HepG2 (cell line): Measurements from ENCODE around the gene P2RY6. TPM values are rescaled to one million over a fixed set of nuclear protein-coding genes. Genes with fewer than 3 reads are reported as not detected.

Source experiments
- FLYWCH1 ChIP-seq: sonication (generic); formaldehyde crosslinking; IDR thresholded peaks from 2 replicates; pipeline ENCODE4 v1.8.1; 2023; ENCODE audit warnings: mild to moderate bottlenecking, missing genetic modification reagents
- HDAC1 ChIP-seq: sonication (generic); formaldehyde crosslinking; IDR thresholded peaks from 2 replicates; pipeline ENCODE4 v1.5.1; 2020; ENCODE audit warnings: mild to moderate bottlenecking, missing genetic modification reagents
- HDAC6 ChIP-seq: fragments of 200-600 bp; sonication (generic); IDR thresholded peaks from 2 replicates; pipeline ENCODE4 v1.7.0; 2017; ENCODE audit warnings: mild to moderate bottlenecking, antibody characterized with exemption, low read length, low read depth
- JARID2 ChIP-seq: sonication (generic); formaldehyde crosslinking; IDR thresholded peaks from 2 replicates; pipeline ENCODE4 v1.8.1; 2023; ENCODE audit warnings: missing genetic modification reagents, inconsistent platforms; ENCODE audit not compliant: insufficient replicate concordance
- MAFK ChIP-seq, 2 experiments: IDR thresholded peaks in 1 of 2; conservative IDR thresholded peaks in 1 of 2; 2 replicates each; pipeline ENCODE4 v1.6.1; 2011; ENCODE audit warnings: improper control_type of control experiment in 2 of 2, low read length in 2 of 2
- NFRKB ChIP-seq: fragments of 450-650 bp; IDR thresholded peaks from 2 replicates; pipeline ENCODE4 v1.6.1; 2017
- SPEN ChIP-seq: sonication (generic); formaldehyde crosslinking; IDR thresholded peaks from 2 replicates; pipeline ENCODE4 v1.5.1; 2020; ENCODE audit warnings: low read depth, mild to moderate bottlenecking, missing genetic modification reagents
- U2AF2 ChIP-seq: fragments of 200-400 bp; formaldehyde crosslinking; IDR thresholded peaks from 2 replicates; pipeline ENCODE4 v1.6.1; 2017; ENCODE audit warnings: low read depth, mild to moderate bottlenecking, low read length
- ZEB1 ChIP-seq: IDR thresholded peaks from 2 replicates; pipeline ENCODE4 v1.6.1; 2012; ENCODE audit warnings: mild to moderate bottlenecking, low read depth, inconsistent platforms; ENCODE audit not compliant: insufficient replicate concordance
- ZNF329 ChIP-seq: sonication (generic); formaldehyde crosslinking; IDR thresholded peaks from 2 replicates; pipeline ENCODE4 v1.9.0; 2021; ENCODE audit warnings: low read depth, mild to moderate bottlenecking, missing genetic modification reagents
- ZNF670 ChIP-seq: sonication (generic); formaldehyde crosslinking; IDR thresholded peaks from 2 replicates; pipeline ENCODE4 v1.8.0; 2022; ENCODE audit warnings: mild to moderate bottlenecking, missing genetic modification reagents, borderline replicate concordance
- ZNF883 ChIP-seq: sonication (generic); formaldehyde crosslinking; IDR thresholded peaks from 2 replicates; pipeline ENCODE4 v1.5.1; 2020; ENCODE audit warnings: mild to moderate bottlenecking, missing genetic modification reagents; ENCODE audit errors: not compliant biosample characterization
- polyA plus RNA-seq, 8 experiments: library from polyadenylated mRNA; depleted of rRNA in 3 of 8; stranded (reverse) in 7 of 8; unstranded in 1 of 8; fragments of >200 nt; fragmentation: Illumina TruSeq in 4 of 8; extraction: Trizol in 4 of 8; gene quantifications; 2 replicates each; pipeline versions ENCODE4 v1.2.1 to v1.2.3, GENCODE V29; 2011 to 2016; ENCODE audit warnings: low read depth in 4 of 8, missing spikeins in 1 of 8, mixed read lengths in 1 of 8; ENCODE audit not compliant: insufficient read depth in 1 of 8
- total RNA-seq, 5 experiments: library from RNA; depleted of rRNA; stranded (reverse); fragments of >200 nt; fragmentation: Illumina TruSeq; extraction: Trizol; gene quantifications; 2 replicates each; pipeline ENCODE4 v1.2.3, GENCODE V29; 2016; ENCODE audit warnings: low read depth in 1 of 5
- TF ChIP-seq, protein P1 (sequence below): sonication (generic); formaldehyde crosslinking; IDR thresholded peaks from 2 replicates; pipeline ENCODE4 v1.4.0; 2020; ENCODE audit warnings: missing genetic modification reagents
- TF ChIP-seq, protein P2 (sequence below): sonication (generic); formaldehyde crosslinking; IDR thresholded peaks from 2 replicates; pipeline ENCODE4 v1.5.0; 2020; ENCODE audit warnings: mild to moderate bottlenecking, missing genetic modification reagents, borderline replicate concordance
- TF ChIP-seq, protein P3 (sequence below): sonication (generic); formaldehyde crosslinking; IDR thresholded peaks from 2 replicates; pipeline ENCODE4 v1.4.0; 2020; ENCODE audit warnings: missing genetic modification reagents, borderline replicate concordance
- TF ChIP-seq, protein P4 (sequence below): sonication (generic); formaldehyde crosslinking; IDR thresholded peaks from 2 replicates; pipeline ENCODE4 v1.5.0; 2020; ENCODE audit warnings: missing genetic modification reagents
- TF ChIP-seq, protein P5 (sequence below): sonication (generic); formaldehyde crosslinking; IDR thresholded peaks from 2 replicates; pipeline ENCODE4 v1.8.0; 2022; ENCODE audit warnings: missing genetic modification reagents, mild to moderate bottlenecking, moderate library complexity, borderline replicate concordance

P2RY6 gene
- total and polyA plus RNA-seq, 2 of the 13 experiments (the other 11 are each of a cell fraction or from before 2014, with no cell fraction given): 0.09 to 0.29 TPM

DNA sequence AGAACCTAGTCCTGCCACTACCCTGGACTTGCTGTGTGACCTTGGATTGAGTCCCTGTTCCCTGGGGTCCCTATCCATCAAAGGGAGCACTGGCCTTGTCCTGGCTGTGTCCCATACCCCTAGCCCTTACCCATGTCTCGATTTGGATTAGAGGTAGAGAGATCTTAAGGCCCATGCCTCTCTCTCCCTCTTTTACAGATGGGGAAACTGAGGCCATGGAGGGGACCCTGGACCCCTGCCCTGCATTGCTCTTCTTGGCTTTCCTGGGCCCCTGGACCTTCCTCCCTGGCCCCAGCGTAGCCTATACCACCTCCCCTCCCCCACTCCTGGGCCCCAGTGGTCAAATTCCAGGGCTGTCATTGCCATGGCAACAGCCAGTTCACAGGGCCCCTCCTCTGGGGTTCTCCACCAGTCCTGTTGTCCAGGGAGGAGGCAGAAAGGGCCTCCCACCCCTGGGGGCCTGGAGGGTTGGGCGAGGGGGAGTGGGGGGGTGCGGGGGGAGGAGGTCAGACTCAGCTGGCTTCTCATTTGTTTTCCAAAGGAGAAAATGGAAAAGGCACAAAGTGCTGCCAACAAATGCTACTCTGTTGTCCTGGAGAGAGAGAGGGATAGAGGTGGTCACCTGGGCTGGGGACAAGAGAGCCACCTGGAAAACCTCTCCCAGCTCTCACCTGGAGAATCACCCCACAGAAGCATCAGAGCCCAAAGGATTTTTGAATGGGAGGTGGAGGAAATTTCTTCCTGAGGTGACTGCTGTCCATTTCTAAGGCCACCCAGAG is 59.2 kb downstream of the P2RY6 start (continued):
- TF ChIP-seq FLYWCH1 (CRISPR knock-in tag): no peak
- peak; percentile 86 for TF ChIP-seq HDAC1 (CRISPR knock-in tag)
- peak; percentile 92; the same call in 1 of the 2 replicates for TF ChIP-seq U2AF2
- TF ChIP-seq, protein P1, sequence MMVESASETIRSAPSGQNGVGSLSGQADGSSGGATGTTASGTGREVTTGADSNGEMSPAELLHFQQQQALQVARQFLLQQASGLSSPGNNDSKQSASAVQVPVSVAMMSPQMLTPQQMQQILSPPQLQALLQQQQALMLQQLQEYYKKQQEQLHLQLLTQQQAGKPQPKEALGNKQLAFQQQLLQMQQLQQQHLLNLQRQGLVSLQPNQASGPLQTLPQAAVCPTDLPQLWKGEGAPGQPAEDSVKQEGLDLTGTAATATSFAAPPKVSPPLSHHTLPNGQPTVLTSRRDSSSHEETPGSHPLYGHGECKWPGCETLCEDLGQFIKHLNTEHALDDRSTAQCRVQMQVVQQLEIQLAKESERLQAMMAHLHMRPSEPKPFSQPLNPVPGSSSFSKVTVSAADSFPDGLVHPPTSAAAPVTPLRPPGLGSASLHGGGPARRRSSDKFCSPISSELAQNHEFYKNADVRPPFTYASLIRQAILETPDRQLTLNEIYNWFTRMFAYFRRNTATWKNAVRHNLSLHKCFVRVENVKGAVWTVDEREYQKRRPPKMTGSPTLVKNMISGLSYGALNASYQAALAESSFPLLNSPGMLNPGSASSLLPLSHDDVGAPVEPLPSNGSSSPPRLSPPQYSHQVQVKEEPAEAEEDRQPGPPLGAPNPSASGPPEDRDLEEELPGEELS (CRISPR knock-in tag): peak; percentile 75
- TF ChIP-seq, protein P2, sequence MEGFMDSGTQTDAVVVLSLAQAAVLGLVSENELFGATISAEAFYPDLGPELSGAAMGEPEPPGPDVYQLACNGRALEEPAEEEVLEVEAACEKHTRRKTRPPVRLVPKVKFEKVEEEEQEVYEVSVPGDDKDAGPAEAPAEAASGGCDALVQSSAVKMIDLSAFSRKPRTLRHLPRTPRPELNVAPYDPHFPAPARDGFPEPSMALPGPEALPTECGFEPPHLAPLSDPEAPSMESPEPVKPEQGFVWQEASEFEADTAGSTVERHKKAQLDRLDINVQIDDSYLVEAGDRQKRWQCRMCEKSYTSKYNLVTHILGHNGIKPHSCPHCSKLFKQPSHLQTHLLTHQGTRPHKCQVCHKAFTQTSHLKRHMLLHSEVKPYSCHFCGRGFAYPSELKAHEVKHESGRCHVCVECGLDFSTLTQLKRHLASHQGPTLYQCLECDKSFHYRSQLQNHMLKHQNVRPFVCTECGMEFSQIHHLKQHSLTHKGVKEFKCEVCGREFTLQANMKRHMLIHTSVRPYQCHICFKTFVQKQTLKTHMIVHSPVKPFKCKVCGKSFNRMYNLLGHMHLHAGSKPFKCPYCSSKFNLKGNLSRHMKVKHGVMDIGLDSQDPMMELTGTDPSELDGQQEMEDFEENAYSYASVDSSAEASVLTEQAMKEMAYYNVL (CRISPR knock-in tag): peak; percentile 23; the same call in 1 of the 2 replicates
- TF ChIP-seq HDAC6: no peak
- peak; percentile 29; the same call in 1 of the 2 replicates for TF ChIP-seq ZNF670 (CRISPR knock-in tag)
- TF ChIP-seq NFRKB: no peak
- TF ChIP-seq MAFK (conservative IDR thresholded peaks at IDR 0.05 in 1 of 2, IDR thresholded peaks at IDR 0.05 in 1 of 2; ENCODE audit: low read length in 2 of 2): no peak
- TF ChIP-seq ZNF883 (CRISPR knock-in tag): peak; percentile 13
- TF ChIP-seq ZEB1: peak; percentile 82
- TF ChIP-seq, protein P3, sequence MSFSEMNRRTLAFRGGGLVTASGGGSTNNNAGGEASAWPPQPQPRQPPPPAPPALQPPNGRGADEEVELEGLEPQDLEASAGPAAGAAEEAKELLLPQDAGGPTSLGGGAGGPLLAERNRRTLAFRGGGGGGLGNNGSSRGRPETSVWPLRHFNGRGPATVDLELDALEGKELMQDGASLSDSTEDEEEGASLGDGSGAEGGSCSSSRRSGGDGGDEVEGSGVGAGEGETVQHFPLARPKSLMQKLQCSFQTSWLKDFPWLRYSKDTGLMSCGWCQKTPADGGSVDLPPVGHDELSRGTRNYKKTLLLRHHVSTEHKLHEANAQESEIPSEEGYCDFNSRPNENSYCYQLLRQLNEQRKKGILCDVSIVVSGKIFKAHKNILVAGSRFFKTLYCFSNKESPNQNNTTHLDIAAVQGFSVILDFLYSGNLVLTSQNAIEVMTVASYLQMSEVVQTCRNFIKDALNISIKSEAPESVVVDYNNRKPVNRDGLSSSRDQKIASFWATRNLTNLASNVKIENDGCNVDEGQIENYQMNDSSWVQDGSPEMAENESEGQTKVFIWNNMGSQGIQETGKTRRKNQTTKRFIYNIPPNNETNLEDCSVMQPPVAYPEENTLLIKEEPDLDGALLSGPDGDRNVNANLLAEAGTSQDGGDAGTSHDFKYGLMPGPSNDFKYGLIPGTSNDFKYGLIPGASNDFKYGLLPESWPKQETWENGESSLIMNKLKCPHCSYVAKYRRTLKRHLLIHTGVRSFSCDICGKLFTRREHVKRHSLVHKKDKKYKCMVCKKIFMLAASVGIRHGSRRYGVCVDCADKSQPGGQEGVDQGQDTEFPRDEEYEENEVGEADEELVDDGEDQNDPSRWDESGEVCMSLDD: peak; percentile 74; the same call in 1 of the 2 replicates
- peak; percentile 24; the same call in 1 of the 2 replicates for TF ChIP-seq ZNF329 (CRISPR knock-in tag)
- TF ChIP-seq JARID2 (CRISPR knock-in tag): no peak
- TF ChIP-seq, protein P4, sequence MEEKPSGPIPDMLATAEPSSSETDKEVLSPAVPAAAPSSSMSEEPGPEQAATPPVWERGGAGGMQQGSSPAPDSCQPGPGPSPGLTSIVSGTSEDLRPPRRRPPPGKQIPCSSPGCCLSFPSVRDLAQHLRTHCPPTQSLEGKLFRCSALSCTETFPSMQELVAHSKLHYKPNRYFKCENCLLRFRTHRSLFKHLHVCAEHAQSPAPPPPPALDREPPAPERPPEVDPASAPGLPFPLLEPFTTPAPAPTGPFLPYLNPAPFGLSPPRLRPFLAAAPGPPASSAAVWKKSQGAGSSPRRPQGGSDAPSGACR (CRISPR knock-in tag): 0 out of 2 replicates have a peak, but pooled peaks have one; percentile 18
- TF ChIP-seq, protein P5, sequence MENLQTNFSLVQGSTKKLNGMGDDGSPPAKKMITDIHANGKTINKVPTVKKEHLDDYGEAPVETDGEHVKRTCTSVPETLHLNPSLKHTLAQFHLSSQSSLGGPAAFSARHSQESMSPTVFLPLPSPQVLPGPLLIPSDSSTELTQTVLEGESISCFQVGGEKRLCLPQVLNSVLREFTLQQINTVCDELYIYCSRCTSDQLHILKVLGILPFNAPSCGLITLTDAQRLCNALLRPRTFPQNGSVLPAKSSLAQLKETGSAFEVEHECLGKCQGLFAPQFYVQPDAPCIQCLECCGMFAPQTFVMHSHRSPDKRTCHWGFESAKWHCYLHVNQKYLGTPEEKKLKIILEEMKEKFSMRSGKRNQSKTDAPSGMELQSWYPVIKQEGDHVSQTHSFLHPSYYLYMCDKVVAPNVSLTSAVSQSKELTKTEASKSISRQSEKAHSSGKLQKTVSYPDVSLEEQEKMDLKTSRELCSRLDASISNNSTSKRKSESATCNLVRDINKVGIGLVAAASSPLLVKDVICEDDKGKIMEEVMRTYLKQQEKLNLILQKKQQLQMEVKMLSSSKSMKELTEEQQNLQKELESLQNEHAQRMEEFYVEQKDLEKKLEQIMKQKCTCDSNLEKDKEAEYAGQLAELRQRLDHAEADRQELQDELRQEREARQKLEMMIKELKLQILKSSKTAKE (CRISPR knock-in tag): peak; percentile 61; the same call in 1 of the 2 replicates
- peak; percentile 69; the same call in 1 of the 2 replicates for TF ChIP-seq SPEN (CRISPR knock-in tag)
